ENCODE data around the gene FZD1.

FZD1 gene

DNA sequence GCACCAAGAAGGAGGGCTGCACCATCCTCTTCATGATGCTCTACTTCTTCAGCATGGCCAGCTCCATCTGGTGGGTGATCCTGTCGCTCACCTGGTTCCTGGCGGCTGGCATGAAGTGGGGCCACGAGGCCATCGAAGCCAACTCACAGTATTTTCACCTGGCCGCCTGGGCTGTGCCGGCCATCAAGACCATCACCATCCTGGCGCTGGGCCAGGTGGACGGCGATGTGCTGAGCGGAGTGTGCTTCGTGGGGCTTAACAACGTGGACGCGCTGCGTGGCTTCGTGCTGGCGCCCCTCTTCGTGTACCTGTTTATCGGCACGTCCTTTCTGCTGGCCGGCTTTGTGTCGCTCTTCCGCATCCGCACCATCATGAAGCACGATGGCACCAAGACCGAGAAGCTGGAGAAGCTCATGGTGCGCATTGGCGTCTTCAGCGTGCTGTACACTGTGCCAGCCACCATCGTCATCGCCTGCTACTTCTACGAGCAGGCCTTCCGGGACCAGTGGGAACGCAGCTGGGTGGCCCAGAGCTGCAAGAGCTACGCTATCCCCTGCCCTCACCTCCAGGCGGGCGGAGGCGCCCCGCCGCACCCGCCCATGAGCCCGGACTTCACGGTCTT is 1.9 kb downstream of the FZD1 start:
- H3K9me3 ChIP-seq (ENCODE audit: insufficient read depth, low read length) = no peaks in the 10 kb centered on the region
- H4K20me1 ChIP-seq (ENCODE audit: low read depth, low read length) = no peaks in the 10 kb centered on the region; the same call in 1 of the 2 replicates
- H3K9me2 ChIP-seq (replicated peaks; ENCODE audit: insufficient read depth, low read length) = no peaks in the 10 kb centered on the region
- TF ChIP-seq EZH2phosphoT487 (conservative IDR thresholded peaks at IDR 0.05; ENCODE audit: low read length) = no peak
- TF ChIP-seq, protein P1, sequence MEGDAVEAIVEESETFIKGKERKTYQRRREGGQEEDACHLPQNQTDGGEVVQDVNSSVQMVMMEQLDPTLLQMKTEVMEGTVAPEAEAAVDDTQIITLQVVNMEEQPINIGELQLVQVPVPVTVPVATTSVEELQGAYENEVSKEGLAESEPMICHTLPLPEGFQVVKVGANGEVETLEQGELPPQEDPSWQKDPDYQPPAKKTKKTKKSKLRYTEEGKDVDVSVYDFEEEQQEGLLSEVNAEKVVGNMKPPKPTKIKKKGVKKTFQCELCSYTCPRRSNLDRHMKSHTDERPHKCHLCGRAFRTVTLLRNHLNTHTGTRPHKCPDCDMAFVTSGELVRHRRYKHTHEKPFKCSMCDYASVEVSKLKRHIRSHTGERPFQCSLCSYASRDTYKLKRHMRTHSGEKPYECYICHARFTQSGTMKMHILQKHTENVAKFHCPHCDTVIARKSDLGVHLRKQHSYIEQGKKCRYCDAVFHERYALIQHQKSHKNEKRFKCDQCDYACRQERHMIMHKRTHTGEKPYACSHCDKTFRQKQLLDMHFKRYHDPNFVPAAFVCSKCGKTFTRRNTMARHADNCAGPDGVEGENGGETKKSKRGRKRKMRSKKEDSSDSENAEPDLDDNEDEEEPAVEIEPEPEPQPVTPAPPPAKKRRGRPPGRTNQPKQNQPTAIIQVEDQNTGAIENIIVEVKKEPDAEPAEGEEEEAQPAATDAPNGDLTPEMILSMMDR (IDR thresholded peaks at IDR 0.05; ENCODE audit: insufficient read depth, low read length, poor library complexity, severe bottlenecking) = no peak
- H3K79me2 ChIP-seq (ENCODE audit: insufficient read depth, low read length) = no peaks in the 10 kb centered on the region
- no peak overlapping the region for H3K9ac ChIP-seq (ENCODE audit: low read length)
- no peaks in the 10 kb centered on the region for H3K36me3 ChIP-seq (ENCODE audit: low read length)
- no peak overlapping the region for H3K4me2 ChIP-seq (ENCODE audit: low read depth, low read length, poor library complexity, severe bottlenecking)
- H3F3A ChIP-seq (ENCODE audit: insufficient read depth) = peaks cover 3% of the 10 kb centered on the region; the same call in 1 of the 2 replicates
- H3K4me3 ChIP-seq (ENCODE audit: insufficient read depth, low read length, poor library complexity, severe bottlenecking) = no peak overlapping the region
- no peak overlapping the region for H3K27ac ChIP-seq (ENCODE audit: low read depth, low read length)
- H3K27me3 ChIP-seq (ENCODE audit: low read length) = no peaks in the 10 kb centered on the region
- no peak overlapping the region for H2AFZ ChIP-seq (ENCODE audit: low read depth, low read length, severe bottlenecking)

DNA sequence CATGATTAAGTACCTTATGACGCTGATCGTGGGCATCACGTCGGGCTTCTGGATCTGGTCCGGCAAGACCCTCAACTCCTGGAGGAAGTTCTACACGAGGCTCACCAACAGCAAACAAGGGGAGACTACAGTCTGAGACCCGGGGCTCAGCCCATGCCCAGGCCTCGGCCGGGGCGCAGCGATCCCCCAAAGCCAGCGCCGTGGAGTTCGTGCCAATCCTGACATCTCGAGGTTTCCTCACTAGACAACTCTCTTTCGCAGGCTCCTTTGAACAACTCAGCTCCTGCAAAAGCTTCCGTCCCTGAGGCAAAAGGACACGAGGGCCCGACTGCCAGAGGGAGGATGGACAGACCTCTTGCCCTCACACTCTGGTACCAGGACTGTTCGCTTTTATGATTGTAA is 2.5 kb downstream of the FZD1 start:
- TF ChIP-seq EZH2phosphoT487 (conservative IDR thresholded peaks at IDR 0.05; ENCODE audit: low read length) = no peak
- TF ChIP-seq, protein P1 (IDR thresholded peaks at IDR 0.05; ENCODE audit: insufficient read depth, low read length, poor library complexity, severe bottlenecking) = no peak
- Histone ChIP-seq H3K4me3 (ENCODE audit: insufficient read depth, low read length, poor library complexity, severe bottlenecking) (no peak overlapping the region), H3K27me3 (ENCODE audit: low read length) (no peaks in the 10 kb centered on the region), H2AFZ (ENCODE audit: low read depth, low read length, severe bottlenecking) (no peak overlapping the region), H3K79me2 (ENCODE audit: insufficient read depth, low read length) (no peaks in the 10 kb centered on the region), H3K9me3 (ENCODE audit: insufficient read depth, low read length) (no peaks in the 10 kb centered on the region), H3F3A (ENCODE audit: insufficient read depth) (peaks cover 3% of the 10 kb centered on the region; the same call in 1 of the 2 replicates), H4K20me1 (ENCODE audit: low read depth, low read length) (no peaks in the 10 kb centered on the region; the same call in 1 of the 2 replicates), H3K9ac (ENCODE audit: low read length) (no peak overlapping the region), H3K9me2 (replicated peaks; ENCODE audit: insufficient read depth, low read length) (no peaks in the 10 kb centered on the region), H3K4me2 (ENCODE audit: low read depth, low read length, poor library complexity, severe bottlenecking) (no peak overlapping the region), H3K27ac (ENCODE audit: low read depth, low read length) (no peak overlapping the region), H3K36me3 (ENCODE audit: low read length) (no peaks in the 10 kb centered on the region)

DNA sequence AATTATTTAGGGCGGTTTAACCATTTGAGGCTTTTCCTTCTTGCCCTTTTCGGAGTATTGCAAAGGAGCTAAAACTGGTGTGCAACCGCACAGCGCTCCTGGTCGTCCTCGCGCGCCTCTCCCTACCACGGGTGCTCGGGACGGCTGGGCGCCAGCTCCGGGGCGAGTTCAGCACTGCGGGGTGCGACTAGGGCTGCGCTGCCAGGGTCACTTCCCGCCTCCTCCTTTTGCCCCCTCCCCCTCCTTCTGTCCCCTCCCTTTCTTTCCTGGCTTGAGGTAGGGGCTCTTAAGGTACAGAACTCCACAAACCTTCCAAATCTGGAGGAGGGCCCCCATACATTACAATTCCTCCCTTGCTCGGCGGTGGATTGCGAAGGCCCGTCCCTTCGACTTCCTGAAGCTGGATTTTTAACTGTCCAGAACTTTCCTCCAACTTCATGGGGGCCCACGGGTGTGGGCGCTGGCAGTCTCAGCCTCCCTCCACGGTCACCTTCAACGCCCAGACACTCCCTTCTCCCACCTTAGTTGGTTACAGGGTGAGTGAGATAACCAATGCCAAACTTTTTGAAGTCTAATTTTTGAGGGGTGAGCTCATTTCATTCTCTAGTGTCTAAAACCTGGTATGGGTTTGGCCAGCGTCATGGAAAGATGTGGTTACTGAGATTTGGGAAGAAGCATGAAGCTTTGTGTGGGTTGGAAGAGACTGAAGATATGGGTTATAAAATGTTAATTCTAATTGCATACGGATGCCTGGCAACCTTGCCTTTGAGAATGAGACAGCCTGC is 3.1 kb downstream of the FZD1 start:
- Histone ChIP-seq H3K9ac (ENCODE audit: low read length) (no peak overlapping the region), H4K20me1 (ENCODE audit: low read depth, low read length) (no peaks in the 10 kb centered on the region; the same call in 1 of the 2 replicates), H3K36me3 (ENCODE audit: low read length) (no peaks in the 10 kb centered on the region), H3K4me2 (ENCODE audit: low read depth, low read length, poor library complexity, severe bottlenecking) (no peak overlapping the region), H2AFZ (ENCODE audit: low read depth, low read length, severe bottlenecking) (no peak overlapping the region), H3K79me2 (ENCODE audit: insufficient read depth, low read length) (no peaks in the 10 kb centered on the region), H3K9me3 (ENCODE audit: insufficient read depth, low read length) (no peaks in the 10 kb centered on the region), H3K9me2 (replicated peaks; ENCODE audit: insufficient read depth, low read length) (no peaks in the 10 kb centered on the region), H3F3A (ENCODE audit: insufficient read depth) (peaks cover 3% of the 10 kb centered on the region; the same call in 1 of the 2 replicates), H3K4me3 (ENCODE audit: insufficient read depth, low read length, poor library complexity, severe bottlenecking) (no peak overlapping the region), H3K27me3 (ENCODE audit: low read length) (no peaks in the 10 kb centered on the region), H3K27ac (ENCODE audit: low read depth, low read length) (no peak overlapping the region)
- TF ChIP-seq, protein P1 (IDR thresholded peaks at IDR 0.05; ENCODE audit: insufficient read depth, low read length, poor library complexity, severe bottlenecking) = no peak
- TF ChIP-seq EZH2phosphoT487 (conservative IDR thresholded peaks at IDR 0.05; ENCODE audit: low read length) = no peak

Measured in SU-DHL-6 (cell line).